ENCODE data around the gene AP2B1.

The AP2B1 gene

GRCh38 chr17:35630530-35631148, 43.5 kb downstream of the AP2B1 start:
- no peak for DNase-seq (ENCODE audit: low spot score)

GRCh38 chr17:35641032-35641431, 53.9 kb downstream of the AP2B1 start:
- DNase-seq (ENCODE audit: low spot score): no peak

DNA sequence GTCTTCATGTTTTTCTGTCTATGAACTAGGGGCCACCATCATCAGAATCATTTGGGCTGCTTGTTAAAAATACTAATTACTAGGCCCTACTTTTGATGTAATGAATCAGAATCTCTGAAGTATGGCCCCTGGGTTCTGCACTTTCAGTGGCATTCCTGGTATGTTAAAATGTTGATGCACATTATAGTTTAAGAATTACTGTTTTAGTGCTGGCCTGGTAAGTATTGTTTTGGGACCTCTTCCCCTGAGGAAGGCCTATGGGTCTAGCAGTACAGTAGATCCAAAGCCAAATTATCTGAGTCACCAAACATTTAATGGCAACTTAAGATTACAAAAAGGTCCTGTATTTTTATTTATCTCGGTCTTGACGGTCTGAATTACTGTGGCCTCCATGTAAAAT, 58.8 kb downstream of the AP2B1 start:
- no peak for DNase-seq (ENCODE audit: low spot score)

DNA sequence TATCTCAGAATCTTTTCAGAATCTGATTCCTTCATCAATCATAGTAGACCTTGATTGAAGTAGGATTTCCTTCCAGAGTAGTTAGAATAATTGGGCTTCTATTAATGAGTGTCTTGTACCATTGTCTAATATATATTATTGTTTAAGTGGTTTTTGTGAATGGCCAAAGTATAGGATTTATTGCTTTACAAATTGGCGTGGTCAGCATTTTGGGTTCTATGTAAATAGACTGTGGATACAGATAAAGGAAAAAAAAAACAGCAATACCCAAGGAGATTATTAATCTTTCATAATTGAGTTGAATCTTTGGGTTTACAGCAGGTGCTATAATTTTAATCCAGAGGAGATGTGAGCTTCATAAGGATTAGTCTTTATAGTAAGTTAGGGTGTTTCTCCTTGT, 64.3 kb downstream of the AP2B1 start:
- no peak for DNase-seq (ENCODE audit: low spot score)

DNA sequence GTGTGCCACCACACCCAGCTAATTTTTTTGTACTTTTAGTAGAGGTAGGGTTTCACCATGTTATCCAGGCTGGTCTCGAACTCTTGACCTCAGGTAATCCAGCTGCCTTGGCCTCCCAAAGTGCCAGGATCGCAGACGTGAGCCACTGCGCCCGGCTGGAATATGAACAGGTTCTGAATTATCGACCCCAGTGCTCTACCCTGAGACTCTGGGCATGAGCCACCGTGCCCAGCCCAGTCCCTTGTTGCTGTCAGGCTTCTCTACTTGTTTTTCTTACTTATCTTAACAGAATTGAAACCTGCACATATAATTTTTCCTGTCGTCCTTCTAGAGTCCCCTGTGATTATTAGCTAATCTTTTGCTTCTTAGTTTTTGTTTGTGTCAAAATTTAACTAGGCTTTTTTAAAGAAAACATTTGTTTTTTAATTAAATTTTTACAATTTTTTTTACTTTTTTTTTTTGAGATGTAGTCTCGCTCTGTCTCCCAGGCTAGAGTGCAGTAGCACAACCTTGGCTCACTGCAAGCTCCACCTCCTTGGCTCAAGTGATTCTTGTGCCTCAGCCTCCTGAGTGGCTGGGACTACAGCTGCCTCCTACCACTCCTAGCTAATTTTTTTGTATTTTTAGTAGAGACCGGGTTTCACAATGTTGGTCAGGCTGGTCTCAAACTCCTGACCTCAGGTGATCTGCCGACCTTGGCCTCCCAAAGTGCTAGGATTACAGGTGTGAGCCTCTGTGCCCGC, 66.7 kb downstream of the AP2B1 start:
- no peak for DNase-seq (ENCODE audit: low spot score)

DNA sequence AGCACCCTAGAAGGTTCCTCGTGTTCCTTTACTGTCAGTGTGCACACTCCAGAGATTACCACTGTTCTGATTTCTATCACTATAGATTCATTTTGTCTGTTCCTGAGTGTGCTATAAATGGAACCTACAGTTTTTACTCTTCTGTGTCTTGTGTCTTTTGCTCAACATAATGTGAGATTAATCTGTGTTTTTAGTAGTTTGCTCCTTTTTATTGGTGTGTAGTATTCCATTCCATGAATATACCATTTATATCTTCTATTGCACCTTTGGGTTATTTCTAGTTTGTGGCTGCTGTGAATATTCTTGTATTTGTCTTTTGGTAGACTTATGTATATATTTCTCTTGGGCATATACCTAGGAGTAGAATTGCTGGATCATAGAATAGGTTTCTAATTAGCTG, 68.2 kb downstream of the AP2B1 start:
- no peak for DNase-seq (ENCODE audit: low spot score)

DNA sequence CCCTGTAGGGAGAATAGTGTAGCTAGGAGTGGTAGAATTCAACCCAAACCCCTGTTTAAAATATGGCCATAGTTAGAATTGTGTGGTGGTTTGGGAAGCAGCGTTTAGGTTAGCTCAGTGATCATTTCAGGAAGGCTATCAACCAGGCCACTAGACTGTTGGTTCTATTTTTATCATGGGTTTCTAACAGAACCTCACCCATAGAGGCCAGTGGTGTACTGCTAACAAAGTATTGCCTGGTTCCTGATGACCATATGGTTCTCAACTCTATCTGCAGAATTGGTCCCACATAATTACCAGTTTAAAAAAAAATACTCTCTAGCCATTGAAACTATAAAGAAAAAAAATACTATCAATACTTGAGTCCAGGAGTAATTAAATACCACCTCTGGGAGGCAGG, 73.8 kb downstream of the AP2B1 start:
- DNase-seq (ENCODE audit: low spot score): no peak

- no peak for DNase-seq (ENCODE audit: low spot score)
Observed at GRCh38 chr17:35664685-35665084, 77.6 kb downstream of the AP2B1 start.

- no peak for DNase-seq (ENCODE audit: low spot score)
Observed at GRCh38 chr17:35665662-35666061, 78.5 kb downstream of the AP2B1 start.

DNA sequence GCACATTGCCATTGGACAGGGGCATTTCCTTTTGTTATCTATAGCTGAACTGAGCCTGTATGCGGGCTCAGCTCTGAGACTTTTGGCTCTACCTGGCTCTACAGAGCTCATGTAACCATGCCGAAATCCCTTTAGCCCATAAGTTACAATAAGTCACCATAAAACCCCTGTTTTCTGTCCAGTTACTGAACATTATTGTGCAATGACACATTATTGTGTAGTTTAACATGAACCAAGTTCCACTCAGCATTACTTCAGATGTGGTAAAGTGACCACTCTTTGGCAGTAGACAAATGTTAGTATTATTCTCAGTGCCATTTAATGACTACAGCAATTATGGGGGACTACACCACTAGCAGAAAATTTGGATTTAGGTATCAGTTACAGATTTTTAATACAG, 78.9 kb downstream of the AP2B1 start:
- DNase-seq (ENCODE audit: low spot score): no peak

- DNase-seq (ENCODE audit: low spot score): no peak
Observed at GRCh38 chr17:35666967-35667532, 79.9 kb downstream of the AP2B1 start.

GRCh38 chr17:35668802-35669201, 81.7 kb downstream of the AP2B1 start:
- DNase-seq (ENCODE audit: low spot score): no peak

DNA sequence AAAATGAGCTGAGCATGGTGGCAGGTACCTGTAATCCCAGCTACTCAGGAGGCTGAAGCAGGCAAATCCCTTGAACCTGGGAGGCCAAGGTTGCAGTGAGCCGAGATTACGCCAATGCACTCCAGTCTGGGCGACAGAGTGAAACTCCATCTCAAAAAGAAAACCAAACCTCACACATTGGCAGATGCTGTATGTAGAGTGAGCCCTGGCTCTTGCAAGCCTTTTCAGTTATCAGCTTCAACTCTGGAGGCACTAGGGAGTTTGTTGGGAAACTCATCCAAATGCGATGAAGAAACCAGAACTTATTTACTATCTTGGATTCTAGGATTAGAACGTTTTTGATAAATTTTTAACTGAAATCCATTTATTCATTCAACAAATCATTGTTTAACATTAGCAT, 87.4 kb downstream of the AP2B1 start:
- no peak for DNase-seq (ENCODE audit: low spot score)

GRCh38 chr17:35676441-35676840, 89.3 kb downstream of the AP2B1 start:
- no peak for DNase-seq (ENCODE audit: low spot score)

GRCh38 chr17:35679007-35679682, 92.0 kb downstream of the AP2B1 start:
- DNase-seq (ENCODE audit: low spot score): no peak

GRCh38 chr17:35683591-35683990, 96.5 kb downstream of the AP2B1 start:
- no peak for DNase-seq (ENCODE audit: low spot score)

DNA sequence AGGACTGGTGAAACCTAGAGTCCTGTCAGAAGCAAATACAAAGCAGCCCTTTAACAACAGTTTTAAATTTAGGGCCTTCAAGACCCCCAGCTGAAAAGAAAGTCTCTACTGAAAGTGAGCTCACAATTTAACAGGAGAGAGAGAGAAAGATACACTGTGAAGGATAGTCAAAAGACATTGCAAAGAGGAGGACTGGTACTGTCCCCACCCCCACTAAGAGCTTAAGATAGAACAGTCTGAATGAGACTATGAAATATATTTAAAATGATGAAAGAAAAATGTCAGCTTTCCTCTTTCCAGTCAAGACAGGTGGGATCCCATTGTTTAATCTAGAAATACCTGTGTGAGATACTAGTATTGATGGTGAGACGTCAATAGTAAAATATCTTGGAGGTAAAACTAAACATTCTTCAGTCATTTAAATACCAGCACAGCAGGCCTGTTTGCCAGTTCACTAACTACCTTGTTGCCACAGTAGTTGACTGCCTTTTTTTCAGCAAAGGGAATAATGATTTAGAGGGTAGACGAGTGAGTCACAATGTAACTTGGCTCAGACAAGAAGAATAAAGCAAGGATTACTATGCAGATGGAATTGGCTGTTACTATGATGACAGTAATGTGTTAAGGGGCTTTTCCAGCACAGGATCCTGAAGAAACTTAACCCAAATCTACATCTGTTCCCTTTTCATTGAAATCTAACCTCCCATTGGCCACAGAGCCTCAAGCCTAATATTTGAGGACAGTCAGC, 97.1 kb downstream of the AP2B1 start:
- no peak for DNase-seq (ENCODE audit: low spot score)

DNA sequence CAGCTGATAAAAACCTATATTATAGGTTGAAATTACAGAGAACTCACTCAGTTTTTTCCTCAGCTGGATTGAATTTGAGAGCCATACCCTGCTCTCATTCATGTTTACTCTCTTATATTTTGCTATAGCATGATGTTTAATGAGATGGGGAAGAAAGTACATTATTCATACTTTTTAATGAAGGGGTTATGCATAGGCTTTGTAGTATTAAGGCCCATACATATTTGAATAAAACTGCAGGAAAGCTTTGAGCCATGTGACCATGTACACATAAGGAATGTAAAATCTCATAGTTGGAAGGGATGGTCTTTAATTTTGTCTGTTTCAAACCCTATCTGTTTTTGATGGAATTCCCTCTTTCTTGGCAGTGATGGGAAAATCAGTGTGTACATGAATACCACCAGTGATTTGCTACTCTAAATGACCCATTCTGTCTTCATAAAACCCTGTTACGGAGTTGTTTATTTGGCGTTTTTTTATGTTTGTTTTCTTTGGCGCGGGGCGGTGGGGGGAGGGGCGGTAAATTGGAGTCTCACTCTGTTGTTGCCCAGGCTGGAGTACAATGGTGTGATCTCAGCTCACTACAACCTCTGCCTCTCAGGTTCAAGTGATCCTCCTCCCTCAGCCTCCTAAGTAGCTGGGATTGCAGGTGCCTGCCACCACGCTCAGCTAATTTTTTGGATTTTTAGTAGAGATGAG, 105.5 kb downstream of the AP2B1 start:
- no peak for DNase-seq (ENCODE audit: low spot score)

DNA sequence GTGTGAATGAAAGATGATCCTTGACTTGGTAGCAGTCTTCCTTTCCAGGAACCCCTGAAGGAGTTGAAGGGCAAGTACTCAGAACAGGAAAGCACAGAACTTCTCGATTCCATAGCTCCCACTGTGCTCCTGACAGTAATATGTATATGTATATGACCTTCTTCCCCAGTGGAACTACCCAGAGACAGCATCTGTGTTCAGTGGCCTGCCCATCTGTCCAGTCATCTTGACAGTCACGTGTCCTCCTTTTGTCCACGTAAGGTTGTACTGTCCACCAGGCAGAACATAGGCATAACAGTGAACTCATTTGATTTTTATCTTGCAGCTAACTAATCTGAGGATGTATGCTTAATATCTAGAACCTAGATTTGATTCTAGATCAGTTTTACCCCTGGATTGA, 106.5 kb downstream of the AP2B1 start:
- no peak for DNase-seq (ENCODE audit: low spot score)

- DNase-seq (ENCODE audit: low spot score): no peak
Observed at GRCh38 chr17:35694906-35695305, 107.8 kb downstream of the AP2B1 start.

GRCh38 chr17:35695613-35696012, 108.5 kb downstream of the AP2B1 start:
- DNase-seq (ENCODE audit: low spot score): no peak

DNA sequence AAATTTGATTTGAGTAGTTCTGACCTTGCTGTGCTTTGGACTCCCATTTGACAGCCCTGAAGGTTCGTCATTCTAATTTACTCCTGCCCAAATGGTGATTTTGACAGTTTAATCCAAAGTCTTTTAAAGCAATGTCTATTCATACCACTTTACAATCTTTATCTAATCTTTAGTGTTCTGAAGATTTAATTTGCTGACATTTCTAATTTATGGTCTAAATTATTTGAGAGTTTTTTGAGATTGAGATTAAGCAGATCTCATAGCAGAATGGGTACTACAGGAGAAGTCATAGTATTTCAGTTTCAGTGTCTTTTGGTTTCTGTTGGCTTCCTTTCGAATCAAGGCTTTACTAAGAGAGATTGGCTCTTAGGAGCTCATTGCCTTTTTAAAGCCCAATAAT, 111.7 kb downstream of the AP2B1 start:
- DNase-seq (ENCODE audit: low spot score): no peak

Data from CD4-positive, alpha-beta T cell treated with Interleukin-15 for 4 hours (primary cell).